Mucosa of rectum (tissue), 2 donors: ENCODE data around the gene EEFSEC.

Experiments used
- H3K27ac ChIP-seq, 2 donors: one replicate each; pipeline ENCODE4 v1.7.0; 2013; ENCODE audit warnings: inconsistent platforms in 2 of 2, low read depth in 2 of 2, low read length in 2 of 2
- H3K27me3 ChIP-seq, 2 donors: one replicate each; pipeline ENCODE4 v1.7.0; 2013; ENCODE audit warnings: low read length in 2 of 2; ENCODE audit not compliant: control insufficient read depth in 2 of 2, insufficient read depth in 2 of 2
- H3K36me3 ChIP-seq, 2 donors: one replicate each; pipeline ENCODE4 v1.7.0; 2013; ENCODE audit warnings: low read length in 2 of 2; ENCODE audit not compliant: control insufficient read depth in 2 of 2, insufficient read depth in 2 of 2
- H3K4me1 ChIP-seq, 2 donors: one replicate each; pipeline ENCODE4 v1.7.0; 2013; ENCODE audit warnings: low read length in 2 of 2, mild to moderate bottlenecking in 1 of 2; ENCODE audit not compliant: control insufficient read depth in 2 of 2, insufficient read depth in 2 of 2
- H3K4me3 ChIP-seq, 2 donors: one replicate each; pipeline ENCODE4 v1.7.0; 2013; ENCODE audit warnings: low read length in 2 of 2
- H3K9ac ChIP-seq, 2 donors: one replicate each; pipeline ENCODE4 v1.7.0; 2013; ENCODE audit warnings: low read length in 2 of 2, low read depth in 1 of 2, mild to moderate bottlenecking in 1 of 2
- H3K9me3 ChIP-seq, 2 donors: one replicate each; pipeline ENCODE4 v1.7.0; 2013; ENCODE audit warnings: low read length in 2 of 2; ENCODE audit not compliant: control insufficient read depth in 2 of 2
- donor health status: healthy.
- donor health status: Normal muscosa, but diverticular disease.

EEFSEC gene

GRCh38 chr3:128296469-128297251 lies 143.4 kb downstream of the EEFSEC start:
- H3K4me1 ChIP-seq = no peaks in the 10 kb centered on the region

GRCh38 chr3:128297401-128298138 lies 144.3 kb downstream of the EEFSEC start:
- Histone ChIP-seq H3K4me3 (no peak overlapping the region), H3K27me3 (no peaks in the 10 kb centered on the region), H3K9ac (no peak overlapping the region), H3K4me1 (no peaks in the 10 kb centered on the region), H3K36me3 (peaks cover 0 to 3% of the 10 kb centered on the region in 2 donors), H3K27ac (no peak overlapping the region), H3K9me3 (no peaks in the 10 kb centered on the region)

More at GRCh38 chr3:128296469-128297251, 143.4 kb downstream of the EEFSEC start:
- no peak overlapping the region for H3K27ac ChIP-seq
- H3K27me3 ChIP-seq = no peaks in the 10 kb centered on the region
- no peaks in the 10 kb centered on the region for H3K9me3 ChIP-seq
- no peak overlapping the region for H3K4me3 ChIP-seq
- H3K9ac ChIP-seq = no peak overlapping the region
- peaks cover 0 to 3% of the 10 kb centered on the region in 2 donors for H3K36me3 ChIP-seq

GRCh38 chr3:128301186-128302023 lies 148.1 kb downstream of the EEFSEC start:
- no peaks in the 10 kb centered on the region for H3K4me1 ChIP-seq
- no peak overlapping the region for H3K9ac ChIP-seq
- H3K27ac ChIP-seq = no peak overlapping the region
- H3K4me3 ChIP-seq = no peak overlapping the region
- H3K9me3 ChIP-seq = no peaks in the 10 kb centered on the region
- H3K36me3 ChIP-seq = no peaks in the 10 kb centered on the region
- no peaks in the 10 kb centered on the region for H3K27me3 ChIP-seq

GRCh38 chr3:128306481-128306880 lies 153.2 kb downstream of the EEFSEC start:
- Histone ChIP-seq H3K27me3 (no peaks in the 10 kb centered on the region), H3K4me1 (no peaks in the 10 kb centered on the region), H3K9me3 (no peaks in the 10 kb centered on the region), H3K27ac (no peak overlapping the region), H3K4me3 (no peak overlapping the region), H3K9ac (no peak overlapping the region), H3K36me3 (peaks cover 0 to 8% of the 10 kb centered on the region in 2 donors)

- Histone ChIP-seq H3K36me3 (peaks cover 0 to 8% of the 10 kb centered on the region in 2 donors), H3K4me1 (no peaks in the 10 kb centered on the region), H3K9me3 (no peaks in the 10 kb centered on the region), H3K27ac (no peak overlapping the region), H3K9ac (no peak overlapping the region), H3K27me3 (no peaks in the 10 kb centered on the region), H3K4me3 (no peak overlapping the region)
Measured at GRCh38 chr3:128307029-128307633, 153.8 kb downstream of the EEFSEC start.

GRCh38 chr3:128307781-128308469 lies 154.6 kb downstream of the EEFSEC start:
- H3K9ac ChIP-seq = no peak overlapping the region
- no peaks in the 10 kb centered on the region for H3K9me3 ChIP-seq
- peaks cover 0 to 8% of the 10 kb centered on the region in 2 donors for H3K36me3 ChIP-seq
- no peaks in the 10 kb centered on the region for H3K27me3 ChIP-seq
- no peaks in the 10 kb centered on the region for H3K4me1 ChIP-seq
- no peak overlapping the region for H3K4me3 ChIP-seq
- no peak overlapping the region for H3K27ac ChIP-seq

GRCh38 chr3:128309026-128309425 lies 155.7 kb downstream of the EEFSEC start:
- H3K27me3 ChIP-seq = no peaks in the 10 kb centered on the region
- peaks cover 0 to 8% of the 10 kb centered on the region in 2 donors for H3K36me3 ChIP-seq
- H3K9me3 ChIP-seq = no peaks in the 10 kb centered on the region
- H3K4me1 ChIP-seq = no peaks in the 10 kb centered on the region
- no peak overlapping the region for H3K9ac ChIP-seq
- no peak overlapping the region for H3K4me3 ChIP-seq
- H3K27ac ChIP-seq = no peak overlapping the region

GRCh38 chr3:128310286-128311058 lies 157.2 kb downstream of the EEFSEC start:
- Histone ChIP-seq H3K9ac (no peak overlapping the region), H3K36me3 (peaks cover 0 to 8% of the 10 kb centered on the region in 2 donors), H3K4me1 (no peaks in the 10 kb centered on the region), H3K27me3 (no peaks in the 10 kb centered on the region), H3K9me3 (no peaks in the 10 kb centered on the region), H3K27ac (no peak overlapping the region), H3K4me3 (no peak overlapping the region)

- no peak overlapping the region for H3K27ac ChIP-seq
- H3K36me3 ChIP-seq = peaks cover 0 to 8% of the 10 kb centered on the region in 2 donors
- H3K4me3 ChIP-seq = no peak overlapping the region
- no peaks in the 10 kb centered on the region for H3K4me1 ChIP-seq
- no peaks in the 10 kb centered on the region for H3K27me3 ChIP-seq
- no peak overlapping the region for H3K9ac ChIP-seq
- no peaks in the 10 kb centered on the region for H3K9me3 ChIP-seq
Measured at GRCh38 chr3:128311441-128311844, 158.2 kb downstream of the EEFSEC start.
